HG02973 (cell line): ENCODE results near the gene ITPKB.

Experiments used
- ATAC-seq: cut with Tn5 transposase; IDR thresholded peaks from one replicate; pipeline ENCODE4 v1.9.1; 2021; ENCODE audit warnings: moderate library complexity; ENCODE audit not compliant: unreplicated experiment

ITPKB gene

GRCh38 chr1:226588484-226588883 lies 150.6 kb downstream of the ITPKB start:
- no peak for ATAC-seq

DNA sequence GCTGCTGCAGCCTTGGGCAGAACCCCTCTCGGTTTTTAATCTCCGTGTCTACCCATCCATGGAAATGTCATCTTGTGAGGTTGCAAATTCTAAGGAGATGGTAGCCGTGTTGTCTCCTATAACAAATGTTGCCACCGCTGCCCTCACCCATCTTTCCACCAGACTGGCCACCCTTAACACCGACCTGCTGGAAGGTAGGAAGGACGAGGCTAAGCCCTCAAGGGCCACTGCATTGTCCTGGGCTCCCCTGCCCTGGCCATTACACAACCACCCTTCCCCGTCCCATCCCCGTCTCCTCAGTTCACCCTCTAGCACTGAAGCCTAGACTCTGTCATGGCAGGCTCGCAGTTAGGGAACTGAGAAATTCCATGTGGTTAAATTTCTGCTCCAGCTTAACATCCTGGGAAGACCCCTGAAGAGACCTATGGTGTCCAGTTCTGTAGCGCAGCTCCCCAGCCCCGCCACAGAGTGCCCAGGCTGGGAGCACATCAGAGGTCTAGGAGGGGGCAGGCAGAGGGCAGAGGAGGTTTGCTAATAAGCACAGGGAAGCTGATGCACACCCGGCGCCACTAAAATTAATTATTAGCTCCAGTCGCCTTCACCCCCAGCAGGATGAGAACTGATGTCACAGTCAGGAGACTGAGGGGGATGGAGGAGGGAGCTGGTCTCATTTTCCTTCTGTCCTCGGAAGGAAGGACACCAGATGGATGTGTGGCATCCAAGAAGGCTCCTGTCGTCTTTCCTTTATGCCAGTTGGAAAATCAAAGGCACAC lies 152.2 kb downstream of the ITPKB start:
- no peak for ATAC-seq

DNA sequence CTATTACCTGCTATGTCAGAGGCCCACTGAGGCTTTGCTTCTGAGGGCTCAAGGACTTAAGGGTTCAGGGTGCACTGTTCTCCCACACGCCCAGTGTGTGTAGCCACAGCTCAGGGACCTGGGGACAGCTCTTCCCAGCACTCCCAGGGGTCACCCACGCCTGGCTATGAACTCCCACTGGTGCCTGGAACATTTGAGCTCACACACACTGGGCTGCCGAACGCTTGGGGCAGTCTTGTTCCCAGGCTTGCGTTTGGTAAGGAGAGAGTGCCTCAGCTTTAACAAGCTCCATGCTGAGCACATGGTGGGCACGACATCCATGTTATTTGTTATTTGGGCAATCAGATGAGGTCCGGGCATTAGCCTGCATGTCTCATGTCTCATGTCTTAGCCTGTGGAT lies 153.0 kb downstream of the ITPKB start:
- ATAC-seq, result no peak

- ATAC-seq, result no peak
Measured at GRCh38 chr1:226584164-226584563, 154.9 kb downstream of the ITPKB start.

DNA sequence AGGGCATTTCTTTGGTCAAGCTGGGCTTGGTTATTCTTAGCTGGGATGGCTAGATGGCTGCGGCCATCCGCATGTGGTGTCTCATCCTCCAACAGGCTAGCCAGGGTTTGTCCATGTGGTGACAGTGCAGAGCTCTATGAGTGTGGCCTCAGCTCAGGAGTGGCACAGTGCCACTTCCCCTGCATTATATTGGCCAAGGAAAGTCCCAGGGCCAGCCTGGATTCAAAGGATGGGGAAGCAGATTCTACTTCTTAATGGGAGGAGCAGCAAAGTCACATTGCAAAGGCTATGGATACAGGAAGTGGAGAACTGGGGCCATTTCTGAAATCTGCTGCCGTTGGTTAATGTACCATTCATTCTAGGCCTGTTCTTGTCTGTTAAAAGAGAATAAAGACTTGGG lies 156.1 kb downstream of the ITPKB start:
- ATAC-seq, result no peak
